DND-41 (cell line): ENCODE measurements around the gene ZMYM3.

Source experiments
- ATAC-seq: fragments of 200-7000 bp; cut with Tn5 transposase; 3 replicates; pipeline ENCODE4 v1.9.1; 2021; ENCODE audit warnings: low read depth; ENCODE audit not compliant: insufficient read depth
- DNase-seq: peaks from one replicate; pipeline ENCODE4 v3.0.0-alpha.2; 2020
- H2AFZ ChIP-seq: 2 replicates; pipeline ENCODE4 v1.6.0; 2012; ENCODE audit warnings: low read depth, low read length
- H3K27ac ChIP-seq: 2 replicates; pipeline ENCODE4 v1.5.1; 2012; ENCODE audit warnings: low read length, inconsistent platforms
- H3K27me3 ChIP-seq: fragments of 200-600 bp; sonication (generic); 2 replicates; pipeline ENCODE4 v1.6.0; 2012; ENCODE audit warnings: low read length, mild to moderate bottlenecking, inconsistent platforms; ENCODE audit not compliant: insufficient read depth, poor library complexity
- H3K36me3 ChIP-seq: 2 replicates; pipeline ENCODE4 v1.5.1; 2012; ENCODE audit warnings: low read length, inconsistent platforms; ENCODE audit not compliant: insufficient read depth
- H3K4me1 ChIP-seq: 2 replicates; pipeline ENCODE4 v1.5.1; 2012; ENCODE audit warnings: mild to moderate bottlenecking, low read length; ENCODE audit not compliant: insufficient read depth
- H3K4me2 ChIP-seq: 2 replicates; pipeline ENCODE4 v1.6.0; 2012; ENCODE audit warnings: mild to moderate bottlenecking, moderate library complexity, low read length, inconsistent platforms; ENCODE audit not compliant: insufficient read depth
- H3K4me3 ChIP-seq, 2 experiments: fragments of 200-600 bp in 1 of 2; shearing (Covaris generic) in 1 of 2; 2 replicates each; pipeline ENCODE4 v1.5.1; 2012 to 2016; ENCODE audit warnings: inconsistent platforms in 2 of 2, low read length in 2 of 2, mild to moderate bottlenecking in 2 of 2, low read depth in 1 of 2, moderate library complexity in 1 of 2
- H3K79me2 ChIP-seq: 2 replicates; pipeline ENCODE4 v1.6.0; 2012; ENCODE audit warnings: low read length, inconsistent platforms; ENCODE audit not compliant: insufficient read depth
- H3K9ac ChIP-seq: 2 replicates; pipeline ENCODE4 v1.6.0; 2012; ENCODE audit warnings: low read depth, mild to moderate bottlenecking, inconsistent platforms, low read length, moderate library complexity
- H3K9me3 ChIP-seq: 2 replicates; pipeline ENCODE4 v1.5.1; 2012; ENCODE audit warnings: low read length, moderate library complexity, mild to moderate bottlenecking, inconsistent platforms; ENCODE audit not compliant: insufficient read depth, severe bottlenecking
- H4K20me1 ChIP-seq: 2 replicates; pipeline ENCODE4 v1.6.0; 2012; ENCODE audit warnings: low read length; ENCODE audit not compliant: insufficient read depth
- CTCF ChIP-seq: IDR thresholded peaks from 2 replicates; pipeline ENCODE4 v1.5.1; 2012; ENCODE audit warnings: borderline replicate concordance, low read length, moderate library complexity, mild to moderate bottlenecking; ENCODE audit not compliant: poor library complexity, severe bottlenecking; ENCODE audit errors: extremely low read depth
- EZH2 ChIP-seq: IDR thresholded peaks from 3 replicates; pipeline ENCODE4 v1.6.1; 2012; ENCODE audit warnings: borderline replicate concordance, low read depth, mild to moderate bottlenecking, moderate library complexity, low read length, inconsistent platforms; ENCODE audit not compliant: severe bottlenecking

Gene ZMYM3

GRCh38 chrX:71244359-71245128 lies 9.4 kb downstream of the ZMYM3 start:
- Histone ChIP-seq H3K36me3 (peaks cover 90% of the 10 kb centered on the region), H4K20me1 (0 out of 2 replicates have a peak, but pooled peaks cover under 1% of the 10 kb centered on the region), H3K79me2 (no peaks in the 10 kb centered on the region), H3K4me3 (no peak overlapping the region), H3K4me2 (no peak overlapping the region), H2AFZ (no peak overlapping the region), H3K9me3 (no peaks in the 10 kb centered on the region), H3K9ac (no peak overlapping the region), H3K27ac (no peak overlapping the region), H3K27me3 (no peaks in the 10 kb centered on the region), H3K4me1 (no peaks in the 10 kb centered on the region)
- TF ChIP-seq EZH2 (no peak), CTCF (no peak)
- no peak for DNase-seq
- ATAC-seq, result no peak

GRCh38 chrX:71241301-71241700 lies 12.6 kb downstream of the ZMYM3 start:
- no peaks in the 10 kb centered on the region for H3K9me3 ChIP-seq
- no peak overlapping the region for H3K4me3 ChIP-seq
- H3K79me2 ChIP-seq, result no peaks in the 10 kb centered on the region
- H3K36me3 ChIP-seq, result peaks cover 63% of the 10 kb centered on the region
- no peak for ATAC-seq
- no peak overlapping the region for H2AFZ ChIP-seq
- no peak overlapping the region for H3K4me2 ChIP-seq
- TF ChIP-seq CTCF (no peak), EZH2 (no peak)
- H4K20me1 ChIP-seq, result no peaks in the 10 kb centered on the region
- no peaks in the 10 kb centered on the region for H3K4me1 ChIP-seq
- DNase-seq, result no peak
- H3K27ac ChIP-seq, result no peak overlapping the region
- H3K27me3 ChIP-seq, result no peaks in the 10 kb centered on the region
- H3K9ac ChIP-seq, result no peak overlapping the region

- H4K20me1 ChIP-seq, result no peaks in the 10 kb centered on the region
- TF ChIP-seq CTCF (no peak), EZH2 (no peak)
- H3K4me3 ChIP-seq, result no peak overlapping the region
- DNase-seq, result no peak
- no peaks in the 10 kb centered on the region for H3K9me3 ChIP-seq
- no peaks in the 10 kb centered on the region for H3K4me1 ChIP-seq
- H3K4me2 ChIP-seq, result no peak overlapping the region
- no peak overlapping the region for H3K9ac ChIP-seq
- ATAC-seq, result no peak
- no peaks in the 10 kb centered on the region for H3K79me2 ChIP-seq
- no peak overlapping the region for H2AFZ ChIP-seq
- H3K27me3 ChIP-seq, result no peaks in the 10 kb centered on the region
- peaks cover 49% of the 10 kb centered on the region for H3K36me3 ChIP-seq
- no peak overlapping the region for H3K27ac ChIP-seq
These were observed 14.2 kb downstream of the ZMYM3 start for GRCh38 chrX:71239781-71240180.

GRCh38 chrX:71236836-71237235 lies 17.1 kb downstream of the ZMYM3 start:
- H2AFZ ChIP-seq, result no peak overlapping the region
- no peaks in the 10 kb centered on the region for H3K79me2 ChIP-seq
- H3K9me3 ChIP-seq, result no peaks in the 10 kb centered on the region
- TF ChIP-seq EZH2 (no peak), CTCF (no peak)
- no peak overlapping the region for H3K4me3 ChIP-seq
- H3K27me3 ChIP-seq, result no peaks in the 10 kb centered on the region
- ATAC-seq (no peak), DNase-seq (no peak)
- H3K9ac ChIP-seq, result no peak overlapping the region
- peaks cover 21% of the 10 kb centered on the region for H3K36me3 ChIP-seq
- no peak overlapping the region for H3K27ac ChIP-seq
- no peaks in the 10 kb centered on the region for H4K20me1 ChIP-seq
- no peak overlapping the region for H3K4me2 ChIP-seq
- H3K4me1 ChIP-seq, result no peaks in the 10 kb centered on the region
